Measurements from ENCODE around the gene SLC1A2. TPM values are rescaled to one million over a fixed set of nuclear protein-coding genes. Genes with fewer than 3 reads are reported as not detected.

The SLC1A2 gene
- total RNA-seq, 4 donors from 2014 or later: 0.65 to 1.3 (median 0.68) TPM; not detected in 1

DNA sequence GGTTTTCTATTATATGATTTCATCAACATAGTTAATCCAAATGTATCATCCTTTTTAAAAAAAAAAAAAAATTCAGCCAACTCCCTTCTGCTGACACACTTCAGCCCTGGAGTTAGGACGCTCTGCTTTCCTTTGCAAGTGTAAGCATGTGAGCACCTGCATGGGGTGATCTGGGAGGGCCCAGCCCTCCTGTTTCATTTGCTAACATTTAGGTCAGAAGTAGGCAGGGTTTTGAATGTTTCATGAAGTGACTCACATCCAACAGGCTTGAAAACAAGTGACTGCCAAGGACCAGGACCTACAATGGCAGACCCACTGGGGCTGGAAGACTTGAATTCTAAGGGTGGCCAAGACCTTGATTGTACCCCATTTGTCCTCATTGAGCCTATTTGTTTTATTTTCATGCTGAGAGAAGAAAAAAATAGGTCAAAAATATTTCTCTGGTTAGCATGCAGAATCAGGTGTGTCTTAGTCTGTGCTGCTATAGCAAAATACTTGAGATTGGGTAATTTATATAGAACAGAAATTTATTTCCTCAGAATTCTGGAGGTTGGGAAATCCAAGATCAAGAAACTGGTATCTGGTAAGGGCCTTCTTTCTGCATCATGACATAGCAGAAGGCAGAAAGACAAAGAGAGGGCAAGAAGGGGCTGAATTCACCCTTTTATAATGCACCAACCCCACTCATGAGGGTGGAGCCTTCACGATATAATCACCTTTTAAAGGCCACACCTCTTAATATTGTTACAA is 142.8 kb downstream of the SLC1A2 start:
- TF ChIP-seq, protein P1, sequence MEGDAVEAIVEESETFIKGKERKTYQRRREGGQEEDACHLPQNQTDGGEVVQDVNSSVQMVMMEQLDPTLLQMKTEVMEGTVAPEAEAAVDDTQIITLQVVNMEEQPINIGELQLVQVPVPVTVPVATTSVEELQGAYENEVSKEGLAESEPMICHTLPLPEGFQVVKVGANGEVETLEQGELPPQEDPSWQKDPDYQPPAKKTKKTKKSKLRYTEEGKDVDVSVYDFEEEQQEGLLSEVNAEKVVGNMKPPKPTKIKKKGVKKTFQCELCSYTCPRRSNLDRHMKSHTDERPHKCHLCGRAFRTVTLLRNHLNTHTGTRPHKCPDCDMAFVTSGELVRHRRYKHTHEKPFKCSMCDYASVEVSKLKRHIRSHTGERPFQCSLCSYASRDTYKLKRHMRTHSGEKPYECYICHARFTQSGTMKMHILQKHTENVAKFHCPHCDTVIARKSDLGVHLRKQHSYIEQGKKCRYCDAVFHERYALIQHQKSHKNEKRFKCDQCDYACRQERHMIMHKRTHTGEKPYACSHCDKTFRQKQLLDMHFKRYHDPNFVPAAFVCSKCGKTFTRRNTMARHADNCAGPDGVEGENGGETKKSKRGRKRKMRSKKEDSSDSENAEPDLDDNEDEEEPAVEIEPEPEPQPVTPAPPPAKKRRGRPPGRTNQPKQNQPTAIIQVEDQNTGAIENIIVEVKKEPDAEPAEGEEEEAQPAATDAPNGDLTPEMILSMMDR (IDR thresholded peaks at IDR 0.05; ENCODE audit: low read depth): no peak

GRCh38 chr11:35275786-35276170 is 143.6 kb downstream of the SLC1A2 start:
- TF ChIP-seq, protein P1 (IDR thresholded peaks at IDR 0.05; ENCODE audit: low read depth): no peak

GRCh38 chr11:35274909-35275785 is 144.2 kb downstream of the SLC1A2 start:
- TF ChIP-seq, protein P1 (IDR thresholded peaks at IDR 0.05; ENCODE audit: low read depth): no peak

DNA sequence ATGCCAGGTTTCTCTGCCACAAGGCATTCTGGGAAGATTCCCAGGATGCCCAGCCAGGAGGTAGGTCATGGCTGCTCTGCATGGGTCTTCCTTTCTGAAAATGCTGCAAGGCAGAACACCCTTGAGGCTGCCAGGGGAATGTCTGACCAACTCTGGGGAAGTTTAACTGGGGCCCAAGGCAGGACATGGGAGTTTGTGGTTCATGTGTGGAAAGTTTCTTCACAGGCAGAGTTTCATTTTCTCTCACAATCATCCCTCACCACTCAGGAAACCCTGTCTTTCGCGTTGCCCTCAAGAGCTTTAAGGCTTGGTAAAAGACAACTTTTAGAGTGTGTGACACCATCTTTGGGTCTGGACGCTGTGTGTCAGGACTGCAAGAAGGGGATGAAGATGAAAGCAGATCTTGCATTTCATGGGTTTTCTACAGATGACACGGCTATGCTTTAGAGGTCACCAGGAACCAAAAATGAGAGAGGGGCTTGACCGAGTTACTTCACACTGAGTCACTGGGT is 146.9 kb downstream of the SLC1A2 start:
- TF ChIP-seq, protein P1 (IDR thresholded peaks at IDR 0.05; ENCODE audit: low read depth): no peak

GRCh38 chr11:35271031-35271430 is 148.3 kb downstream of the SLC1A2 start:
- TF ChIP-seq, protein P1 (IDR thresholded peaks at IDR 0.05; ENCODE audit: low read depth): no peak

- TF ChIP-seq, protein P1 (IDR thresholded peaks at IDR 0.05; ENCODE audit: low read depth): no peak
Observed at GRCh38 chr11:35270342-35270741, 149.0 kb downstream of the SLC1A2 start.

DNA sequence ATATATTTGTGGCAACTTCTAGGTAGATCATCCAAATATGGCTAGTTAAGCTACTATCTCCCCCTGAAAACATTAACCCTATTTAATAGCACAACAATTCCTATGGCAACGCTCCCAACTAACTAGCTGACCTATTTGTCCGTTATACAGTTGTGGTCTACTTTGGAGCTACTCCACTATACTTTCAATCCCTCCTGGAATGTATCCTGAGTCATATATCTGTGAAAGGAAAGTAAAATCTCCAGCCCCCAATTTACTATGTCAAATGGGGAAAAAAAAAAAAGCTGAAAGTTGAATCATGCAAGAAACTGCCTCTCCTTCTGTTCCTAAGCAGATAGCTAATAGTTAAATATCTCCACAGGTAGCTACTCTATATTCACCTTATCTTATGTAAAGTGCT is 151.9 kb downstream of the SLC1A2 start:
- TF ChIP-seq, protein P1 (IDR thresholded peaks at IDR 0.05; ENCODE audit: low read depth): no peak
